Bronchial epithelial cell (primary cell): Measurements from ENCODE around the gene BLNK. TPM values are rescaled to one million over a fixed set of nuclear protein-coding genes. Genes with fewer than 3 reads are reported as not detected.

Source experiments
- DNase-seq: peaks from one replicate; pipeline ENCODE4 v3.0.0-alpha.2; 2010; ENCODE audit warnings: low read depth
- FAIRE-seq: peaks from 2 replicates; lab custom pipeline; 2011; peaks lifted over from hg19 to GRCh38; lab: Jason Lieb, UNC
- H3K27me3 ChIP-seq: 2 replicates; pipeline ENCODE4 v1.5.1; 2011; ENCODE audit warnings: low read length; ENCODE audit not compliant: control insufficient read depth, insufficient read depth
- H3K36me3 ChIP-seq: 2 replicates; pipeline ENCODE4 v1.5.1; 2011; ENCODE audit warnings: low read length; ENCODE audit not compliant: control insufficient read depth, insufficient read depth
- H3K4me3 ChIP-seq: 2 replicates; pipeline ENCODE4 v1.5.1; 2011; ENCODE audit warnings: mild to moderate bottlenecking, low read depth, low read length, control low read depth
- CTCF ChIP-seq: IDR thresholded peaks from 2 replicates; pipeline ENCODE4 v1.5.1; 2011; ENCODE audit warnings: mild to moderate bottlenecking, moderate library complexity, low read length, control low read depth, inconsistent platforms; ENCODE audit not compliant: insufficient read depth, severe bottlenecking
- total RNA-seq: library from RNA; depleted of rRNA; stranded (reverse); fragments of >200 nt; gene quantifications from 2 replicates; pipeline ENCODE4 v1.2.1, GENCODE V29; 2014

BLNK gene
- total RNA-seq, 1 donor from 2014 or later = 2.6 TPM

- no peak for FAIRE-seq
- H3K36me3 ChIP-seq = peaks cover 1% of the 10 kb centered on the region
These were observed 34.5 kb downstream of the BLNK start for GRCh38 chr10:96236876-96237275.

GRCh38 chr10:96236090-96236478 is 35.3 kb downstream of the BLNK start:
- Histone ChIP-seq H3K36me3 (peaks cover 1% of the 10 kb centered on the region), H3K27me3 (no peaks in the 10 kb centered on the region), H3K4me3 (no peak overlapping the region)
- DNase-seq (no peak), FAIRE-seq (no peak)
- no peak for TF ChIP-seq CTCF

More at GRCh38 chr10:96236876-96237275, 34.5 kb downstream of the BLNK start:
- Histone ChIP-seq H3K4me3 (no peak overlapping the region), H3K27me3 (no peaks in the 10 kb centered on the region)
- no peak for TF ChIP-seq CTCF
- DNase-seq = no peak

GRCh38 chr10:96235326-96236089 is 35.9 kb downstream of the BLNK start:
- Histone ChIP-seq H3K36me3 (peaks cover 1% of the 10 kb centered on the region), H3K27me3 (no peaks in the 10 kb centered on the region), H3K4me3 (no peak overlapping the region)
- FAIRE-seq (no peak), DNase-seq (no peak)
- TF ChIP-seq CTCF = no peak

GRCh38 chr10:96233959-96234358 is 37.4 kb downstream of the BLNK start:
- FAIRE-seq (no peak), DNase-seq (no peak)
- TF ChIP-seq CTCF = no peak
- Histone ChIP-seq H3K4me3 (no peak overlapping the region), H3K36me3 (peaks cover 1% of the 10 kb centered on the region), H3K27me3 (no peaks in the 10 kb centered on the region)

GRCh38 chr10:96230527-96230926 is 40.8 kb downstream of the BLNK start:
- no peak for TF ChIP-seq CTCF
- DNase-seq (no peak), FAIRE-seq (no peak)
- Histone ChIP-seq H3K36me3 (peaks cover 3% of the 10 kb centered on the region), H3K27me3 (no peaks in the 10 kb centered on the region), H3K4me3 (no peak overlapping the region)
